ENCODE results near the gene ILRUN.

GRCh38 chr6:34650823-34651222, 45.7 kb downstream of the ILRUN start:
- no peak for TF ChIP-seq CTCF (IDR thresholded peaks at IDR 0.05; ENCODE audit: low read length)
- TF ChIP-seq EZH2phosphoT487 (IDR thresholded peaks at IDR 0.05; ENCODE audit: low read length) = no peak
- TF ChIP-seq EZH2 (optimal IDR thresholded peaks at IDR 0.05; ENCODE audit: low read depth, low read length) = no peak
